ENCODE measurements around the gene REV1.

Gene REV1

GRCh38 chr2:99496021-99496420 is 6.2 kb upstream of the REV1 start:
- H4K20me1 ChIP-seq (ENCODE audit: insufficient read depth, low read length) = no peaks in the 10 kb centered on the region
- H3K9me3 ChIP-seq (ENCODE audit: insufficient read depth, low read length) = no peaks in the 10 kb centered on the region
- no peak overlapping the region for H3K4me3 ChIP-seq (ENCODE audit: low read length)
- H3K9ac ChIP-seq (ENCODE audit: low read length) = no peak overlapping the region
- no peak overlapping the region for H2AFZ ChIP-seq (ENCODE audit: low read depth, low read length)
- peaks cover 27% of the 10 kb centered on the region for H3K27me3 ChIP-seq (ENCODE audit: low read depth, low read length)
- TF ChIP-seq EZH2phosphoT487 (IDR thresholded peaks at IDR 0.05; ENCODE audit: low read depth) = no peak
- TF ChIP-seq CTCF (IDR thresholded peaks at IDR 0.05; ENCODE audit: low read depth, low read length) = no peak
- H3K4me1 ChIP-seq (ENCODE audit: low read length) = peaks cover 1% of the 10 kb centered on the region; the same call in 1 of the 2 replicates
- no peak overlapping the region for H3K4me2 ChIP-seq (ENCODE audit: low read length)
- H3K36me3 ChIP-seq (replicated peaks; ENCODE audit: low read depth, low read length) = no peaks in the 10 kb centered on the region
- H3K79me2 ChIP-seq (ENCODE audit: low read length) = no peaks in the 10 kb centered on the region
- H3K27ac ChIP-seq (ENCODE audit: low read length) = no peak overlapping the region

- Histone ChIP-seq H3K4me1 (ENCODE audit: low read length) (peaks cover 4% of the 10 kb centered on the region; the same call in 1 of the 2 replicates), H3K9me3 (ENCODE audit: insufficient read depth, low read length) (no peaks in the 10 kb centered on the region), H3K4me3 (ENCODE audit: low read length) (no peak overlapping the region), H3K9ac (ENCODE audit: low read length) (no peak overlapping the region), H3K79me2 (ENCODE audit: low read length) (no peaks in the 10 kb centered on the region), H3K4me2 (ENCODE audit: low read length) (no peak overlapping the region), H2AFZ (ENCODE audit: low read depth, low read length) (no peak overlapping the region), H3K27ac (ENCODE audit: low read length) (no peak overlapping the region), H4K20me1 (ENCODE audit: insufficient read depth, low read length) (no peaks in the 10 kb centered on the region), H3K27me3 (ENCODE audit: low read depth, low read length) (peaks cover 24% of the 10 kb centered on the region), H3K36me3 (replicated peaks; ENCODE audit: low read depth, low read length) (no peaks in the 10 kb centered on the region)
- no peak for TF ChIP-seq CTCF (IDR thresholded peaks at IDR 0.05; ENCODE audit: low read depth, low read length)
- no peak for TF ChIP-seq EZH2phosphoT487 (IDR thresholded peaks at IDR 0.05; ENCODE audit: low read depth)
These were observed 5.5 kb upstream of the REV1 start for GRCh38 chr2:99495115-99495860.

- Histone ChIP-seq H3K36me3 (replicated peaks; ENCODE audit: low read depth, low read length) (no peaks in the 10 kb centered on the region), H3K4me2 (ENCODE audit: low read length) (no peak overlapping the region), H2AFZ (ENCODE audit: low read depth, low read length) (no peak overlapping the region), H3K9ac (ENCODE audit: low read length) (no peak overlapping the region), H3K27me3 (ENCODE audit: low read depth, low read length) (peaks cover 15% of the 10 kb centered on the region), H4K20me1 (ENCODE audit: insufficient read depth, low read length) (peaks cover 14% of the 10 kb centered on the region), H3K4me1 (ENCODE audit: low read length) (peaks cover 13% of the 10 kb centered on the region), H3K79me2 (ENCODE audit: low read length) (peaks cover 18% of the 10 kb centered on the region), H3K9me3 (ENCODE audit: insufficient read depth, low read length) (no peaks in the 10 kb centered on the region), H3K4me3 (ENCODE audit: low read length) (no peak overlapping the region), H3K27ac (ENCODE audit: low read length) (no peak overlapping the region)
- TF ChIP-seq EZH2phosphoT487 (IDR thresholded peaks at IDR 0.05; ENCODE audit: low read depth) (no peak), CTCF (IDR thresholded peaks at IDR 0.05; ENCODE audit: low read depth, low read length) (no peak)
These were observed 2.9 kb upstream of the REV1 start for GRCh38 chr2:99492721-99493120.

GRCh38 chr2:99490623-99491461 is 1.0 kb upstream of the REV1 start:
- Histone ChIP-seq H2AFZ (ENCODE audit: low read depth, low read length) (peak overlapping the region; percentile 91), H3K9ac (ENCODE audit: low read length) (peak overlapping the region; percentile 87), H3K9me3 (ENCODE audit: insufficient read depth, low read length) (no peaks in the 10 kb centered on the region), H4K20me1 (ENCODE audit: insufficient read depth, low read length) (peaks cover 30% of the 10 kb centered on the region), H3K4me1 (ENCODE audit: low read length) (peaks cover 28% of the 10 kb centered on the region), H3K27me3 (ENCODE audit: low read depth, low read length) (peaks cover 8% of the 10 kb centered on the region; the same call in 1 of the 2 replicates), H3K4me2 (ENCODE audit: low read length) (peak overlapping the region; percentile 77), H3K4me3 (ENCODE audit: low read length) (peak overlapping the region; percentile 95), H3K36me3 (replicated peaks; ENCODE audit: low read depth, low read length) (no peaks in the 10 kb centered on the region), H3K27ac (ENCODE audit: low read length) (peak overlapping the region; percentile 46; the same call in 1 of the 2 replicates), H3K79me2 (ENCODE audit: low read length) (peaks cover 37% of the 10 kb centered on the region)
- TF ChIP-seq EZH2phosphoT487 (IDR thresholded peaks at IDR 0.05; ENCODE audit: low read depth) = no peak
- 0 out of 2 replicates have a peak, but pooled peaks have one; percentile 1 for TF ChIP-seq CTCF (IDR thresholded peaks at IDR 0.05; ENCODE audit: low read depth, low read length)
